IPS-18a (cell line): ENCODE measurements around the gene ZBTB20.
A peak's percentile ranks its signal among the peaks of the same experiment; 100 is the strongest.

Experiments used
- H3K27ac ChIP-seq: one replicate; pipeline ENCODE4 v1.5.1; 2013; ENCODE audit warnings: low read length
- H3K27me3 ChIP-seq: one replicate; pipeline ENCODE4 v1.6.1; 2013; ENCODE audit warnings: mild to moderate bottlenecking, low read length; ENCODE audit not compliant: control insufficient read depth, insufficient read depth
- H3K36me3 ChIP-seq: one replicate; pipeline ENCODE4 v1.6.1; 2013; ENCODE audit warnings: low read depth, low read length; ENCODE audit not compliant: control insufficient read depth
- H3K4me1 ChIP-seq: one replicate; pipeline ENCODE4 v1.6.1; 2013; ENCODE audit warnings: low read depth, low read length; ENCODE audit not compliant: control insufficient read depth
- H3K4me3 ChIP-seq: one replicate; pipeline ENCODE4 v1.5.1; 2013; ENCODE audit warnings: low read length
- H3K9ac ChIP-seq: one replicate; pipeline ENCODE4 v1.6.1; 2013; ENCODE audit warnings: mild to moderate bottlenecking, low read length, moderate library complexity
- H3K9me3 ChIP-seq: one replicate; pipeline ENCODE4 v1.6.1; 2013; ENCODE audit warnings: low read depth, low read length; ENCODE audit not compliant: control insufficient read depth

The ZBTB20 gene

DNA sequence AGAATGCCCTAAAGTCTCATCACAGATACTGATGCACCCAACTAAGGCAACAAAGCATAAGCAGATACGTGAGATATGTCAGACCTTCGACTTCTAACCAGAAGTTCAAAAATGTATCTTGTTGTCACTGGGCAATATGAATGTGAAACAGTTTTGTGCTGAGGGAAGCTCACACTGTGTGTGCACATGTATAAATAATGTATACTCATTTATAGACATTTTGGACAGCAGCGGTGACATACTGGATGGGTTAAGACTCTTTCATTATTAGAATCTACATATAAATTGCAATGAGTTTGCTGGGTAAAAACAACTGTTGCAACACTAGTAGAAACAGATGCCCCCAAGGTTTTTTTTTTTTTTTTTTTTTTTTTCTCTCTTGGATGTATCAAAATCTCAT, 815.4 kb downstream of the ZBTB20 start:
- Histone ChIP-seq H3K9me3 (no peaks in the 10 kb centered on the region), H3K4me3 (no peak overlapping the region), H3K36me3 (no peaks in the 10 kb centered on the region), H3K4me1 (peaks cover 33% of the 10 kb centered on the region), H3K27ac (no peak overlapping the region), H3K27me3 (no peaks in the 10 kb centered on the region), H3K9ac (no peak overlapping the region)

GRCh38 chr3:114331007-114331406, 816.1 kb downstream of the ZBTB20 start:
- H3K9me3 ChIP-seq, result no peaks in the 10 kb centered on the region
- no peak overlapping the region for H3K9ac ChIP-seq
- peaks cover 26% of the 10 kb centered on the region for H3K4me1 ChIP-seq

GRCh38 chr3:114329823-114330222, 817.3 kb downstream of the ZBTB20 start:
- no peaks in the 10 kb centered on the region for H3K27me3 ChIP-seq
- no peaks in the 10 kb centered on the region for H3K9me3 ChIP-seq
- peaks cover 28% of the 10 kb centered on the region for H3K4me1 ChIP-seq
- no peaks in the 10 kb centered on the region for H3K36me3 ChIP-seq
- H3K27ac ChIP-seq, result no peak overlapping the region
- H3K4me3 ChIP-seq, result no peak overlapping the region
- H3K9ac ChIP-seq, result no peak overlapping the region

More at GRCh38 chr3:114331007-114331406, 816.1 kb downstream of the ZBTB20 start:
- no peak overlapping the region for H3K27ac ChIP-seq
- H3K27me3 ChIP-seq, result no peaks in the 10 kb centered on the region
- H3K4me3 ChIP-seq, result no peak overlapping the region
- H3K36me3 ChIP-seq, result no peaks in the 10 kb centered on the region

- no peak overlapping the region for H3K27ac ChIP-seq
- H3K4me1 ChIP-seq, result peaks cover 32% of the 10 kb centered on the region
- no peak overlapping the region for H3K9ac ChIP-seq
- no peaks in the 10 kb centered on the region for H3K9me3 ChIP-seq
- no peak overlapping the region for H3K4me3 ChIP-seq
- H3K27me3 ChIP-seq, result no peaks in the 10 kb centered on the region
- no peaks in the 10 kb centered on the region for H3K36me3 ChIP-seq
Observed at GRCh38 chr3:114328345-114328744, 818.7 kb downstream of the ZBTB20 start.

- Histone ChIP-seq H3K27me3 (no peaks in the 10 kb centered on the region), H3K4me1 (peaks cover 25% of the 10 kb centered on the region), H3K4me3 (no peak overlapping the region), H3K9me3 (no peaks in the 10 kb centered on the region), H3K9ac (no peak overlapping the region), H3K36me3 (no peaks in the 10 kb centered on the region), H3K27ac (no peak overlapping the region)
Observed at GRCh38 chr3:114327665-114328064, 819.4 kb downstream of the ZBTB20 start.

- no peak overlapping the region for H3K9ac ChIP-seq
- H3K4me1 ChIP-seq, result peaks cover 37% of the 10 kb centered on the region
- H3K4me3 ChIP-seq, result no peak overlapping the region
- H3K36me3 ChIP-seq, result no peaks in the 10 kb centered on the region
- no peaks in the 10 kb centered on the region for H3K27me3 ChIP-seq
- no peaks in the 10 kb centered on the region for H3K9me3 ChIP-seq
- H3K27ac ChIP-seq, result no peak overlapping the region
Observed at GRCh38 chr3:114323546-114324254, 823.4 kb downstream of the ZBTB20 start.

DNA sequence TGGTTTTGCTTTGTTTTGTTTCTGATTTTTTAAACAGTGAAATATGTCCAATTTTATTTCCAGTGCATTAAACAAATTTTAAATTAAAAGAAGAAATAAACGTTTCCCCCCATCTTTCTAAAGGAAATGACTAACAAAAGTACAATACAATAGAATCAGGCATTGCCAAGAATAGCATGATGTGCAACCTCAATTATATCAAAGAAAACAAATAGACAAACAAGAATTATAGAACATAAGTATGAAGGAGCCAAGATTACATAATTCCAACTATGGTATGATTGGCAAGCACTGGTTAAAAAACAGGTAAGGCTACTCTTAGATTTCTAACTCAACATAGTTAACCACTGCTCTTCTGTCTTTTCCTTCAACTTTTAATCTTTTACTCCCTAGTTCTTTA, 826.8 kb downstream of the ZBTB20 start:
- Histone ChIP-seq H3K9me3 (no peaks in the 10 kb centered on the region), H3K27ac (no peak overlapping the region), H3K4me3 (no peak overlapping the region), H3K9ac (no peak overlapping the region), H3K36me3 (no peaks in the 10 kb centered on the region), H3K27me3 (no peaks in the 10 kb centered on the region), H3K4me1 (peaks cover 36% of the 10 kb centered on the region)

DNA sequence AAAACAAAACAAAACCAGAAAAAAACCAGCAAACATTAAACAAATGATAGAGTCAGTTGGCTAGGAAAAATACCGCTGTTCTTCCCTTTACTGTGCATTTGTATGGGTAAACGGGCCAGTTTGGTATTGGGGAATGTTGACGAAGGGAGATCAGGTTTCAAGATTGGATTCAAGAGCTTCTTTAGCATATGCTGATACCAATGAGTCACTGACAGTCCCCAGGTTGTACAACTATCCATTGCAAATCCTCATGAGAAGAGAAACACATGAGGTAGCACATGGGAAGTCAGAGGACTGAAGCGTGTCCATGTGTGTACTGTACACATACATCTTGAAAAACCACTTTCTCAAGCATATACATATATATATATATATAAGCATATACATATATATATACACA, 827.6 kb downstream of the ZBTB20 start:
- Histone ChIP-seq H3K4me3 (peak overlapping the region; percentile 48), H3K9ac (peak overlapping the region; percentile 28), H3K27me3 (no peaks in the 10 kb centered on the region), H3K27ac (no peak overlapping the region), H3K9me3 (no peaks in the 10 kb centered on the region), H3K4me1 (peaks cover 31% of the 10 kb centered on the region), H3K36me3 (no peaks in the 10 kb centered on the region)

DNA sequence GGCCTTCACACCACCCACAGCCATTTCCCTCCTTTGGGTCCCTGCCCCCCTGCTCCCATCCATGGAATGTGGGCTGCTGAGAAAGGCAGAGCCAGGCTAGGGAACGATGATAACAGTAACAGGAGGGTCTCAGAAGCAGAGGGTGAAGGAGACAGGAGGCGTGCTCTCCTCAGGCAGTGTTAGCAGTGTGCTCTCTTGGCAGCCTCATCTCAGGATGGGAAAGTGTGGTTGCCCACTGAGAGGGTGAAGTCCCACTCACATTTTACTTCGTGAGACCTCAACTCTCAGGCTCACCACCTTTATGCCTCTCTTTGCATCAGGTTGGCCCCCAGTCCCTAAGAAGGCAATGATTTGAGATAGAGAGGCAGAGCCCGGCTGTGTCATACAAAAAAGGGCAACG, 828.8 kb downstream of the ZBTB20 start:
- no peak overlapping the region for H3K27ac ChIP-seq
- H3K9me3 ChIP-seq, result no peaks in the 10 kb centered on the region
- peaks cover 21% of the 10 kb centered on the region for H3K4me1 ChIP-seq
- no peak overlapping the region for H3K9ac ChIP-seq
- H3K27me3 ChIP-seq, result no peaks in the 10 kb centered on the region
- H3K36me3 ChIP-seq, result no peaks in the 10 kb centered on the region
- no peak overlapping the region for H3K4me3 ChIP-seq

DNA sequence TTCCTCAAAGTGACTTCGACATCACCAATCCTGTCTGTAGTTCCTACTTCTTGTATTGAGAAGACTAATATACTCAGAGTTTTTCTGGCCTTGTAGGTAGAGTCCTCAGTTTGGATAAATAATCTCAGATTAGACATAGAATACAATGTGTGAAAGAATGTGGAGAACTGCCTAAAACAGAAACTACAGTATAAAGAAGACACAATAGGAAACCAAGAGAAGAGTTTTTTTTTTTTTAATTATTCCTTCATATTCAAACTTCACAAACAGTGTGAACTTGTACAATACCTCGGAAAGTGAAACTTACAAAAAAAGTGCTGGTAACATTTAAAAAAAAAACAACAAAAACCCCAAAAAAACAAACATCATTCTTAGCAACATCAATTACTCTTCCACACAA, 832.8 kb downstream of the ZBTB20 start:
- no peaks in the 10 kb centered on the region for H3K9me3 ChIP-seq

GRCh38 chr3:114313426-114313825, 833.7 kb downstream of the ZBTB20 start:
- H3K4me3 ChIP-seq, result no peak overlapping the region

More for the DNA sequence above, 832.8 kb downstream of the ZBTB20 start:
- Histone ChIP-seq H3K4me1 (peaks cover 12% of the 10 kb centered on the region), H3K9ac (no peak overlapping the region), H3K27me3 (no peaks in the 10 kb centered on the region), H3K4me3 (no peak overlapping the region), H3K27ac (no peak overlapping the region), H3K36me3 (no peaks in the 10 kb centered on the region)

GRCh38 chr3:114310695-114311094, 836.4 kb downstream of the ZBTB20 start:
- H3K27ac ChIP-seq, result no peak overlapping the region
- no peaks in the 10 kb centered on the region for H3K36me3 ChIP-seq
- no peaks in the 10 kb centered on the region for H3K4me1 ChIP-seq

More at GRCh38 chr3:114313426-114313825, 833.7 kb downstream of the ZBTB20 start:
- H3K27me3 ChIP-seq, result no peaks in the 10 kb centered on the region
- no peaks in the 10 kb centered on the region for H3K36me3 ChIP-seq
- H3K27ac ChIP-seq, result no peak overlapping the region
- no peaks in the 10 kb centered on the region for H3K9me3 ChIP-seq
- peaks cover 4% of the 10 kb centered on the region for H3K4me1 ChIP-seq
- H3K9ac ChIP-seq, result no peak overlapping the region

More at GRCh38 chr3:114310695-114311094, 836.4 kb downstream of the ZBTB20 start:
- Histone ChIP-seq H3K27me3 (no peaks in the 10 kb centered on the region), H3K9ac (no peak overlapping the region), H3K4me3 (no peak overlapping the region), H3K9me3 (no peaks in the 10 kb centered on the region)
